GM12874 (cell line): ENCODE measurements around the gene ANGEL1.
A peak's percentile ranks its signal among the peaks of the same experiment; 100 is the strongest.

ENCODE experiments used
- CTCF ChIP-seq: IDR thresholded peaks from 2 replicates; pipeline ENCODE4 v1.5.1; 2011; ENCODE audit warnings: low read depth, mild to moderate bottlenecking, control low read depth, low read length, moderate library complexity; ENCODE audit not compliant: insufficient read depth

The ANGEL1 gene

GRCh38 chr14:76806446-76806845 lies 6.2 kb downstream of the ANGEL1 start:
- no peak for TF ChIP-seq CTCF

GRCh38 chr14:76793956-76794355 lies 18.7 kb downstream of the ANGEL1 start:
- no peak for TF ChIP-seq CTCF

- TF ChIP-seq CTCF = no peak
Observed at GRCh38 chr14:76793324-76793723, 19.4 kb downstream of the ANGEL1 start.

DNA sequence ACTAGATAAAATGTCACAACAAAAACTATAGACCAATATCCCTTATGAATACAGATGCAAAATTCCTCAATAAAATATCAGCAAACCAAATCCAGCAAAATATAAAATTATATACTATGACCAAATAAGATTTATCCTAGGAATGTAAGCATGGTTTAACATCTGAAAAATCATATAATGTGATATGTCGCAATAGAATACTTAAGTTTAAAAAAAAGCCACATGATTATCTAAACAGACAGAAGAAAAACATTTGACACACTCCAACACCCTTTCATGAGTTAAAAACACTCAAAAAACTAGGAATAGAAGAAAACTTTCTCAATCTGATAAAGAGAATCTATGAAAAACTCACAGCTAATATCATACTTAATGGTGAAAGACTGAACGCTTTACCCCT lies 20.3 kb downstream of the ANGEL1 start:
- TF ChIP-seq CTCF = no peak

- no peak for TF ChIP-seq CTCF
Observed at GRCh38 chr14:76786601-76787000, 26.1 kb downstream of the ANGEL1 start.

GRCh38 chr14:76784881-76785280 lies 27.8 kb downstream of the ANGEL1 start:
- TF ChIP-seq CTCF = peak; percentile 81

- TF ChIP-seq CTCF = no peak
Observed at GRCh38 chr14:76784266-76784874, 28.3 kb downstream of the ANGEL1 start.
